H1 (cell line): Measurements from ENCODE around the gene HS1BP3. TPM values are rescaled to one million over a fixed set of nuclear protein-coding genes. Genes with fewer than 3 reads are reported as not detected.

Source experiments
- CTCF ChIA-PET: fragments of 300-600 bp; sonication (Branson Sonifier 250); formaldehyde crosslinking; loops from one replicate; lab custom pipeline; 2021; ENCODE audit not compliant: partially characterized antibody; lab: Charles Lee
- POLR2A ChIA-PET: fragments of 300-600 bp; sonication (Branson Sonifier 250); formaldehyde crosslinking; loops from one replicate; lab custom pipeline; 2021; ENCODE audit warnings: inconsistent platforms; ENCODE audit not compliant: partially characterized antibody; lab: Charles Lee
- DNase-seq, 2 experiments: peaks; one replicate each; pipeline versions ENCODE4 v3.0.0 to v3.0.0-alpha.2; 2010 to 2022; ENCODE audit warnings: low spot score in 2 of 2, low read depth in 1 of 2, mixed read lengths in 1 of 2
- FAIRE-seq: peaks from 2 replicates; lab custom pipeline; 2011; peaks lifted over from hg19 to GRCh38; lab: Jason Lieb, UNC
- H2AFZ ChIP-seq: 2 replicates; pipeline ENCODE4 v1.8.1; 2012; ENCODE audit warnings: low read length, inconsistent platforms
- H2AK5ac ChIP-seq: 2 replicates; pipeline ENCODE4 v1.6.1; 2013; ENCODE audit warnings: low read depth, low read length
- H2BK120ac ChIP-seq: replicated peaks from 2 replicates; pipeline ENCODE3; 2013; ENCODE audit warnings: low read depth, low read length, inconsistent platforms
- H2BK12ac ChIP-seq: 2 replicates; pipeline ENCODE4 v1.6.1; 2013; ENCODE audit warnings: low read depth, low read length
- H2BK15ac ChIP-seq: 2 replicates; pipeline ENCODE4 v1.6.1; 2013; ENCODE audit warnings: low read length
- H2BK20ac ChIP-seq: 2 replicates; pipeline ENCODE4 v1.6.1; 2013; ENCODE audit warnings: low read length
- H2BK5ac ChIP-seq: 2 replicates; pipeline ENCODE4 v1.6.1; 2013; ENCODE audit warnings: low read depth, low read length
- H3K14ac ChIP-seq: 2 replicates; pipeline ENCODE4 v1.6.1; 2013; ENCODE audit warnings: inconsistent platforms; ENCODE audit not compliant: insufficient read length
- H3K18ac ChIP-seq: 2 replicates; pipeline ENCODE4 v1.6.1; 2013; ENCODE audit warnings: low read length; ENCODE audit errors: extremely low read depth
- H3K23ac ChIP-seq: 2 replicates; pipeline ENCODE4 v1.6.1; 2013; ENCODE audit warnings: inconsistent platforms; ENCODE audit not compliant: insufficient read length
- H3K23me2 ChIP-seq: 2 replicates; pipeline ENCODE4 v1.6.1; 2013; ENCODE audit warnings: low read depth, low read length
- H3K27ac ChIP-seq: 2 replicates; pipeline ENCODE4 v1.6.1; 2011; ENCODE audit warnings: low read depth, low read length, inconsistent platforms
- H3K27me3 ChIP-seq, 4 experiments: replicated peaks in 1 of 4; 1 replicate in 1 of 4; 2 replicates in 3 of 4; pipeline versions ENCODE4 v1.6.1 to v1.8.1; 2011 to 2013; ENCODE audit warnings: low read length in 3 of 4, mild to moderate bottlenecking in 3 of 4, inconsistent platforms in 2 of 4, mixed read lengths in 2 of 4, moderate library complexity in 1 of 4; ENCODE audit not compliant: control insufficient read depth in 3 of 4, insufficient read depth in 3 of 4; ENCODE audit errors: extremely low read depth in 1 of 4
- H3K36me3 ChIP-seq, 4 experiments: 2 replicates each; pipeline versions ENCODE4 v1.6.1 to v1.8.1; 2011 to 2013; ENCODE audit warnings: mild to moderate bottlenecking in 4 of 4, low read length in 3 of 4, moderate library complexity in 2 of 4, control low read depth in 1 of 4, inconsistent platforms in 1 of 4; ENCODE audit not compliant: insufficient read depth in 4 of 4, control insufficient read depth in 2 of 4
- H3K4ac ChIP-seq: replicated peaks from 2 replicates; pipeline ENCODE3; 2013; ENCODE audit warnings: low read length, low read depth, mixed read lengths, inconsistent platforms; ENCODE audit not compliant: insufficient read length
- H3K4me1 ChIP-seq, 4 experiments: replicated peaks in 1 of 4; 1 replicate in 1 of 4; 2 replicates in 3 of 4; pipeline versions ENCODE4 v1.6.1 to v1.8.1; 2011 to 2013; ENCODE audit warnings: low read length in 3 of 4, inconsistent platforms in 2 of 4, mixed read lengths in 1 of 4; ENCODE audit not compliant: insufficient read depth in 4 of 4, control insufficient read depth in 3 of 4
- H3K4me2 ChIP-seq, 2 experiments: 2 replicates each; pipeline versions ENCODE4 v1.6.1 to v1.8.1; 2011 to 2013; ENCODE audit warnings: low read depth in 2 of 2, low read length in 2 of 2, control low read depth in 1 of 2, inconsistent platforms in 1 of 2, mild to moderate bottlenecking in 1 of 2; ENCODE audit not compliant: insufficient read depth in 1 of 2
- H3K4me3 ChIP-seq, 4 experiments: fragments of 200-600, 300-600 bp in 1 of 4; sonication (generic), shearing (Covaris generic), sonication (Bioruptor Twin) in 1 of 4; 2 replicates each; pipeline versions ENCODE4 v1.5.1 to v1.8.1; 2011 to 2016; ENCODE audit warnings: low read length in 4 of 4, low read depth in 3 of 4, control low read depth in 2 of 4, inconsistent platforms in 2 of 4, mild to moderate bottlenecking in 2 of 4, mixed read lengths in 1 of 4, moderate library complexity in 1 of 4; ENCODE audit not compliant: insufficient read depth in 2 of 4; ENCODE audit errors: extremely low read depth in 1 of 4
- H3K56ac ChIP-seq: replicated peaks from 2 replicates; pipeline ENCODE3; 2013; ENCODE audit warnings: low read depth, mild to moderate bottlenecking, mixed read lengths, low read length, inconsistent platforms; ENCODE audit not compliant: insufficient read length
- H3K79me1 ChIP-seq: 2 replicates; pipeline ENCODE4 v1.6.1; 2013; ENCODE audit warnings: low read depth, low read length, control low read depth
- H3K79me2 ChIP-seq, 2 experiments: 2 replicates each; pipeline versions ENCODE4 v1.6.1 to v1.8.1; 2012 to 2013; ENCODE audit warnings: low read length in 2 of 2, mild to moderate bottlenecking in 2 of 2, inconsistent platforms in 1 of 2; ENCODE audit not compliant: insufficient read depth in 2 of 2, control insufficient read depth in 1 of 2
- H3K9ac ChIP-seq, 4 experiments: replicated peaks in 1 of 4; 1 replicate in 1 of 4; 2 replicates in 3 of 4; pipeline versions ENCODE4 v1.6.1 to v1.8.1; 2011 to 2013; ENCODE audit warnings: low read depth in 3 of 4, low read length in 3 of 4, control low read depth in 2 of 4, mild to moderate bottlenecking in 2 of 4, moderate library complexity in 2 of 4, inconsistent platforms in 1 of 4; ENCODE audit errors: extremely low read depth in 1 of 4
- H3K9me3 ChIP-seq, 2 experiments: 2 replicates each; pipeline versions ENCODE4 v1.6.1 to v1.8.1; 2012 to 2013; ENCODE audit warnings: mild to moderate bottlenecking in 2 of 2, moderate library complexity in 2 of 2, control low read depth in 1 of 2, inconsistent platforms in 1 of 2, low read depth in 1 of 2, low read length in 1 of 2, mixed read lengths in 1 of 2; ENCODE audit not compliant: insufficient read depth in 2 of 2
- H4K20me1 ChIP-seq, 2 experiments: replicated peaks in 1 of 2; 2 replicates each; pipeline versions ENCODE3 to v1.8.1; 2011 to 2013; ENCODE audit warnings: inconsistent platforms in 2 of 2, low read length in 2 of 2, mild to moderate bottlenecking in 1 of 2; ENCODE audit not compliant: insufficient read depth in 2 of 2, control insufficient read depth in 1 of 2
- H4K5ac ChIP-seq: 2 replicates; pipeline ENCODE4 v1.6.1; 2013; ENCODE audit warnings: low read length, low read depth, mixed read lengths, inconsistent platforms; ENCODE audit not compliant: insufficient read length
- H4K8ac ChIP-seq: 2 replicates; pipeline ENCODE4 v1.8.0; 2013; ENCODE audit warnings: mild to moderate bottlenecking, moderate library complexity, low read length, inconsistent platforms; ENCODE audit not compliant: insufficient read depth; ENCODE audit errors: extremely low read depth
- H4K91ac ChIP-seq: replicated peaks from 2 replicates; pipeline ENCODE3; 2013; ENCODE audit warnings: low read length, mixed read lengths, inconsistent platforms; ENCODE audit not compliant: insufficient read length
- E2F6 ChIP-seq: IDR thresholded peaks from 2 replicates; pipeline ENCODE4 v1.6.1; 2012; ENCODE audit warnings: inconsistent platforms
- HDAC6 ChIP-seq: IDR thresholded peaks from one replicate; pipeline ENCODE4 v1.7.1; 2012; ENCODE audit warnings: low read depth, mild to moderate bottlenecking, inconsistent platforms, low read length, moderate library complexity
- PHF8 ChIP-seq: fragments of 200-600 bp; sonication (generic); conservative IDR thresholded peaks from 2 replicates; pipeline ENCODE4 v1.7.1; 2012; ENCODE audit warnings: low read depth, mild to moderate bottlenecking, inconsistent platforms, low read length, moderate library complexity
- RBBP5 ChIP-seq: IDR thresholded peaks from 2 replicates; pipeline ENCODE4 v1.7.1; 2012; ENCODE audit warnings: low read depth, mild to moderate bottlenecking, inconsistent platforms, low read length, moderate library complexity, borderline replicate concordance
- SAP30 ChIP-seq: fragments of 300-600 bp; sonication (generic); IDR thresholded peaks from 2 replicates; pipeline ENCODE4 v1.7.1; 2012; ENCODE audit warnings: low read length, moderate library complexity, mild to moderate bottlenecking, inconsistent platforms; ENCODE audit not compliant: insufficient read depth, insufficient replicate concordance
- TAF7 ChIP-seq: optimal IDR thresholded peaks from 2 replicates; pipeline ENCODE3; 2011; ENCODE audit warnings: low read depth, mild to moderate bottlenecking, inconsistent platforms, low read length, moderate library complexity, borderline replicate concordance
- WGBS, 2 experiments: shearing (Covaris generic) in 1 of 2; methylation state at CpG; one replicate each; pipeline versions ENCODE4 v1.1.6 to v1.1.7; 2013 to 2015; ENCODE audit warnings: low lambda C conversion rate in 2 of 2, mixed read lengths in 2 of 2, inconsistent platforms in 1 of 2, low coverage in 1 of 2, missing lambda C conversion rate in 1 of 2; ENCODE audit not compliant: insufficient replicate concordance in 2 of 2, insufficient coverage in 1 of 2, insufficient read length in 1 of 2; ENCODE audit errors: extremely low coverage in 1 of 2, missing lambda C conversion rate in 1 of 2; 5-methylcytosine and 5-hydroxymethylcytosine counted together
- polyA plus RNA-seq, 7 experiments: library from polyadenylated mRNA; depleted of rRNA in 3 of 7; stranded (reverse) in 5 of 7; unstranded in 2 of 7; fragments of >200 nt in 5 of 7; fragments of 200-250 nt in 2 of 7; gene quantifications; 1 replicate in 5 of 7; 2 replicates in 1 of 7; 4 replicates in 1 of 7; pipeline versions ENCODE4 v1.2.1 to v1.2.3, GENCODE V29; 2011 to 2013; ENCODE audit warnings: missing spikeins in 2 of 7, mixed read lengths in 2 of 7
- total RNA-seq: library from RNA; stranded (reverse); fragmentation: NEBNext Ultra II Directional; extraction: Animal tissue kit (Norgen Biotek cat#: 25700); gene quantifications from 2 replicates; pipeline ENCODE4 v1.2.1, GENCODE V29; 2021
- TF ChIP-seq, protein P1 (sequence below), 3 experiments: IDR thresholded peaks; 1 replicate in 2 of 3; 2 replicates in 1 of 3; pipeline versions ENCODE4 v1.5.1 to v1.6.1; 2011; ENCODE audit warnings: low read length in 3 of 3, mild to moderate bottlenecking in 3 of 3, inconsistent platforms in 2 of 3, low read depth in 1 of 3, moderate library complexity in 1 of 3; ENCODE audit not compliant: insufficient read depth in 1 of 3; ENCODE audit errors: control extremely low read depth in 1 of 3

HS1BP3 gene
- total and polyA plus RNA-seq, 2 of the 8 experiments (the other 6 are each of a cell fraction or from before 2014, with no cell fraction given): 11.1 to 11.3 TPM

DNA sequence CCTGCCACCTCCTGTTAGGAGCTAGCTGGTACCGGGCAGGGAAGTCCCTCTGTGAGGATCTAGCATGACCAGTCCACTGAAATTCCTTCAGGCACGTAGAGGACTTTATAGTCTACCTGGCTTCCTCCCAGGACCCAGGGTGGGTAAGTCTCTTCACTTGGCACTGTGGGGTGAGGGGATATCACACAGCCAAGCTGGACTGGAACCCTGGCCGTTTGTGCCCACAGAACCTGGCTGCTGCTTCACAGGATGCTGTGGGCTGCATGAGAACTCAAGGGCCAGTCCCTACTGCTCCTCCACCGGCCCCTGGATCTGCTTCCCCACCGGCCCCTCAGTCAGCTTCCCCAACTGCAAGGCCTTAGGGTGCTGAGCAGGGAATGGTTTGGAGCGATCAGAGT, 35.8 kb downstream of the HS1BP3 start:
- H3K4ac ChIP-seq: no peak overlapping the region
- no peak overlapping the region for H2AFZ ChIP-seq
- no peak overlapping the region for H3K9ac ChIP-seq
- H3K23me2 ChIP-seq: no peaks in the 10 kb centered on the region
- ChIA-PET POLR2A (interaction anchor here (0.8 to 3.4 kb wide), 3 partner anchors 11 to 168 kb away, joined by 3 to 18 read pairs (median 3); partner anchors contain the start of gene RHOB), CTCF (interaction anchor here (0.8 to 7.8 kb wide), 27 partner anchors 8 to 204 kb away, joined by 3 to 116 read pairs (median 4); partner anchors contain the start of genes HS1BP3 and RHOB)
- FAIRE-seq (no peak), DNase-seq (no peak)
- WGBS, 2 experiments: 85% methylated on average over 6 of the region's 6 CpGs; no CpG with 5 or more reads in 1 of the 2 experiments
- no peak overlapping the region for H2BK12ac ChIP-seq
- no peak overlapping the region for H2BK120ac ChIP-seq
- no peak overlapping the region for H3K4me2 ChIP-seq
- no peak overlapping the region for H2BK20ac ChIP-seq
- H2AK5ac ChIP-seq: no peak overlapping the region; the same call in 1 of the 2 replicates
- peak overlapping the region; percentile 56 for H4K91ac ChIP-seq
- H2BK5ac ChIP-seq: 0 out of 2 replicates have a peak overlapping the region, but pooled peaks have one; percentile 71
- H3K56ac ChIP-seq: no peak overlapping the region
- H3K36me3 ChIP-seq: no peaks in the 10 kb centered on the region; a peak in 1 of 8 replicates
- H3K27me3 ChIP-seq: no peaks in the 10 kb centered on the region; a peak in 1 of 7 replicates
- no peak overlapping the region for H3K14ac ChIP-seq
- H3K79me1 ChIP-seq: no peaks in the 10 kb centered on the region
- H3K18ac ChIP-seq: no peak overlapping the region
- no peaks in the 10 kb centered on the region for H3K79me2 ChIP-seq
- H3K9me3 ChIP-seq: no peaks in the 10 kb centered on the region
- H3K4me3 ChIP-seq: no peak overlapping the region
- H3K27ac ChIP-seq: no peak overlapping the region
- no peak overlapping the region for H3K23ac ChIP-seq
- H4K8ac ChIP-seq: 0 out of 2 replicates have a peak overlapping the region, but pooled peaks have one; percentile 4
- H2BK15ac ChIP-seq: peak overlapping the region; percentile 81; the same call in 1 of the 2 replicates
- no peak overlapping the region for H4K5ac ChIP-seq
- peaks cover 0 to 2% of the 10 kb centered on the region in 2 experiments for H4K20me1 ChIP-seq
- TF ChIP-seq, protein P1, sequence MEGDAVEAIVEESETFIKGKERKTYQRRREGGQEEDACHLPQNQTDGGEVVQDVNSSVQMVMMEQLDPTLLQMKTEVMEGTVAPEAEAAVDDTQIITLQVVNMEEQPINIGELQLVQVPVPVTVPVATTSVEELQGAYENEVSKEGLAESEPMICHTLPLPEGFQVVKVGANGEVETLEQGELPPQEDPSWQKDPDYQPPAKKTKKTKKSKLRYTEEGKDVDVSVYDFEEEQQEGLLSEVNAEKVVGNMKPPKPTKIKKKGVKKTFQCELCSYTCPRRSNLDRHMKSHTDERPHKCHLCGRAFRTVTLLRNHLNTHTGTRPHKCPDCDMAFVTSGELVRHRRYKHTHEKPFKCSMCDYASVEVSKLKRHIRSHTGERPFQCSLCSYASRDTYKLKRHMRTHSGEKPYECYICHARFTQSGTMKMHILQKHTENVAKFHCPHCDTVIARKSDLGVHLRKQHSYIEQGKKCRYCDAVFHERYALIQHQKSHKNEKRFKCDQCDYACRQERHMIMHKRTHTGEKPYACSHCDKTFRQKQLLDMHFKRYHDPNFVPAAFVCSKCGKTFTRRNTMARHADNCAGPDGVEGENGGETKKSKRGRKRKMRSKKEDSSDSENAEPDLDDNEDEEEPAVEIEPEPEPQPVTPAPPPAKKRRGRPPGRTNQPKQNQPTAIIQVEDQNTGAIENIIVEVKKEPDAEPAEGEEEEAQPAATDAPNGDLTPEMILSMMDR (IDR thresholded peaks at IDR 0.05; ENCODE audit: control extremely low read depth in 1 of 3, insufficient read depth in 1 of 3, low read depth in 1 of 3, low read length in 3 of 3): peak in 1 of 3 experiments; percentile 7; a peak in 1 of 4 replicates
- TF ChIP-seq PHF8: no peak
- TF ChIP-seq SAP30: no peak
- no peak for TF ChIP-seq HDAC6
- TF ChIP-seq E2F6: no peak
- no peak for TF ChIP-seq TAF7
- no peak for TF ChIP-seq RBBP5
- H3K4me1 ChIP-seq: peaks cover 0 to 20% (median 14%) of the 10 kb centered on the region in 4 experiments; a peak in 6 of 7 replicates
